HEK293 (cell line): Measurements from ENCODE around the gene SYNPR.

Experiments used
- CTCF ChIA-PET: fragments of 350-600 bp; formaldehyde crosslinking; extraction: SDS; loops from one replicate; lab custom pipeline; 2021; ENCODE audit warnings: antibody characterized with exemption; lab: Yijun Ruan, JAX
- POLR2A ChIA-PET: fragments of 300-600 bp; formaldehyde crosslinking; extraction: SDS; loops from one replicate; lab custom pipeline; 2020; ENCODE audit warnings: antibody characterized with exemption, inconsistent platforms; lab: Yijun Ruan, JAX
- H3K27ac ChIP-seq: fragments of 200-500 bp; sonication (Bioruptor generic); 2 replicates; pipeline ENCODE4 v1.5.1; 2014; ENCODE audit warnings: low read depth, low read length, control low read depth, inconsistent platforms; ENCODE audit errors: extremely low read depth
- H3K36me3 ChIP-seq, 2 experiments: fragments of 200-500 bp in 1 of 2; sonication (Bioruptor generic) in 1 of 2; 1 replicate in 1 of 2; 2 replicates in 1 of 2; pipeline ENCODE4 v1.5.1; 2014 to 2017; ENCODE audit warnings: inconsistent platforms in 2 of 2, low read length in 2 of 2; ENCODE audit not compliant: control insufficient read depth in 2 of 2, insufficient read depth in 1 of 2
- H3K4me1 ChIP-seq: fragments of 200-500 bp; sonication (Bioruptor generic); 2 replicates; pipeline ENCODE4 v1.5.1; 2014; ENCODE audit warnings: mild to moderate bottlenecking, low read length, inconsistent platforms; ENCODE audit not compliant: control insufficient read depth, insufficient read depth
- H3K4me3 ChIP-seq: 2 replicates; pipeline ENCODE4 v1.5.1; 2011; ENCODE audit warnings: low read depth, mild to moderate bottlenecking, control low read depth, low read length, moderate library complexity
- H3K9me3 ChIP-seq: fragments of 200-500 bp; sonication (Bioruptor generic); 2 replicates; pipeline ENCODE4 v1.5.1; 2014; ENCODE audit warnings: low read depth, low read length, inconsistent platforms; ENCODE audit not compliant: control insufficient read depth, insufficient read depth
- KLF10 ChIP-seq: fragments of 450-650 bp; IDR thresholded peaks from 2 replicates; pipeline ENCODE4 v1.5.1; 2018; ENCODE audit warnings: missing biosample characterization, mild to moderate bottlenecking, missing genetic modification characterization
- KLF7 ChIP-seq: fragments of 450-650 bp; formaldehyde crosslinking; IDR thresholded peaks from 2 replicates; pipeline ENCODE4 v1.5.1; 2016; ENCODE audit warnings: missing biosample characterization, missing genetic modification characterization, borderline replicate concordance
- OVOL3 ChIP-seq: fragments of 450-650 bp; formaldehyde crosslinking; IDR thresholded peaks from 2 replicates; pipeline ENCODE4 v1.5.1; 2016; ENCODE audit warnings: missing biosample characterization, missing genetic modification characterization
- RBAK ChIP-seq: fragments of 450-650 bp; formaldehyde crosslinking; IDR thresholded peaks from 2 replicates; pipeline ENCODE4 v1.5.1; 2016; ENCODE audit warnings: missing biosample characterization, missing genetic modification characterization
- WT1 ChIP-seq: fragments of 450-650 bp; formaldehyde crosslinking; IDR thresholded peaks from 2 replicates; pipeline ENCODE4 v1.5.1; 2016; ENCODE audit warnings: missing biosample characterization, missing genetic modification characterization
- ZEB2 ChIP-seq: fragments of 450-650 bp; formaldehyde crosslinking; IDR thresholded peaks from 2 replicates; pipeline ENCODE4 v1.5.1; 2016; ENCODE audit warnings: missing biosample characterization, missing genetic modification characterization
- ZNF10 ChIP-seq: fragments of 450-650 bp; formaldehyde crosslinking; IDR thresholded peaks from 2 replicates; pipeline ENCODE4 v1.5.1; 2017; ENCODE audit warnings: missing biosample characterization, missing genetic modification characterization
- ZNF133 ChIP-seq: fragments of 450-650 bp; formaldehyde crosslinking; IDR thresholded peaks from 2 replicates; pipeline ENCODE4 v1.5.1; 2016; ENCODE audit warnings: missing biosample characterization, missing genetic modification characterization
- ZNF146 ChIP-seq: fragments of 450-650 bp; formaldehyde crosslinking; IDR thresholded peaks from 2 replicates; pipeline ENCODE4 v1.5.1; 2016; ENCODE audit warnings: missing biosample characterization, missing genetic modification characterization
- ZNF24 ChIP-seq: fragments of 450-650 bp; formaldehyde crosslinking; IDR thresholded peaks from 2 replicates; pipeline ENCODE4 v1.5.1; 2016; ENCODE audit warnings: missing biosample characterization, missing genetic modification characterization
- ZNF394 ChIP-seq: fragments of 450-650 bp; formaldehyde crosslinking; IDR thresholded peaks from 2 replicates; pipeline ENCODE4 v1.5.1; 2016; ENCODE audit warnings: missing biosample characterization, missing genetic modification characterization, mild to moderate bottlenecking, moderate library complexity, borderline replicate concordance
- ZNF433 ChIP-seq: fragments of 450-650 bp; formaldehyde crosslinking; IDR thresholded peaks from 2 replicates; pipeline ENCODE4 v1.5.1; 2016; ENCODE audit warnings: missing biosample characterization, missing genetic modification characterization, low read depth
- ZNF664 ChIP-seq: fragments of 450-650 bp; formaldehyde crosslinking; IDR thresholded peaks from 2 replicates; pipeline ENCODE4 v1.5.1; 2016; ENCODE audit warnings: missing biosample characterization, missing genetic modification characterization
- ZNF747 ChIP-seq: fragments of 450-650 bp; formaldehyde crosslinking; IDR thresholded peaks from 2 replicates; pipeline ENCODE4 v1.5.1; 2016; ENCODE audit warnings: missing biosample characterization, missing genetic modification characterization
- TF ChIP-seq, protein P1 (sequence below): fragments of 450-650 bp; formaldehyde crosslinking; IDR thresholded peaks from 2 replicates; pipeline ENCODE4 v1.5.1; 2016; ENCODE audit warnings: missing biosample characterization, missing genetic modification characterization
- TF ChIP-seq, protein P2 (sequence below): fragments of 450-650 bp; formaldehyde crosslinking; IDR thresholded peaks from 2 replicates; pipeline ENCODE4 v1.5.1; 2017; ENCODE audit warnings: missing biosample characterization, mild to moderate bottlenecking, missing genetic modification characterization, moderate library complexity
- TF ChIP-seq, protein P3 (sequence below): fragments of 450-650 bp; formaldehyde crosslinking; IDR thresholded peaks from 2 replicates; pipeline ENCODE4 v1.5.1; 2016; ENCODE audit warnings: missing biosample characterization, missing genetic modification characterization
- TF ChIP-seq, protein P4 (sequence below): fragments of 450-650 bp; formaldehyde crosslinking; IDR thresholded peaks from 2 replicates; pipeline ENCODE4 v1.5.1; 2016; ENCODE audit warnings: missing biosample characterization, missing genetic modification characterization
- TF ChIP-seq, protein P5 (sequence below): fragments of 450-650 bp; formaldehyde crosslinking; IDR thresholded peaks from 2 replicates; pipeline ENCODE4 v1.5.1; 2017; ENCODE audit warnings: missing biosample characterization, missing genetic modification characterization
- TF ChIP-seq, protein P6 (sequence below): fragments of 450-650 bp; formaldehyde crosslinking; conservative IDR thresholded peaks from 2 replicates; pipeline ENCODE4 v1.5.1; 2016; ENCODE audit warnings: low read depth, missing biosample characterization, missing genetic modification characterization

The SYNPR gene

DNA sequence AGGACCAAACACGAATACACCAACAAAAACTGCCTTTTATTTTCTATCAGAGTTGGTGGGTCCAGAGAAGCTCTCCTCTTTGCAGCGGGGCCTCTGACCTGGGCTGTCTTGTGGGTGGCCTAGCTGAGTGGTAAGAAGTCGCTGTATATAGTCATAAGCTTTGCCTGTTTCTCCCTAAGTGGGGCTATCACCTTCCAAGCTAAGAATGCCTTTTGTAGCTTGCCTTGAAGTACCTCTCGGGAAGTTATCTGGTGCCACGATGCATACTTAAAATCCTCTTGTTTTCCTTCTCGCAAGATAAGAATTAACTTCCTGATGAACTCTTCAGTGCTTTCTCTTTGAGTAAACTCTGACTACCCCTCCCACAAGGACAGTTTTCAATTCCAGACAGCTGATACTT lies 178.8 kb downstream of the SYNPR start (continued):
- TF ChIP-seq, protein P1, sequence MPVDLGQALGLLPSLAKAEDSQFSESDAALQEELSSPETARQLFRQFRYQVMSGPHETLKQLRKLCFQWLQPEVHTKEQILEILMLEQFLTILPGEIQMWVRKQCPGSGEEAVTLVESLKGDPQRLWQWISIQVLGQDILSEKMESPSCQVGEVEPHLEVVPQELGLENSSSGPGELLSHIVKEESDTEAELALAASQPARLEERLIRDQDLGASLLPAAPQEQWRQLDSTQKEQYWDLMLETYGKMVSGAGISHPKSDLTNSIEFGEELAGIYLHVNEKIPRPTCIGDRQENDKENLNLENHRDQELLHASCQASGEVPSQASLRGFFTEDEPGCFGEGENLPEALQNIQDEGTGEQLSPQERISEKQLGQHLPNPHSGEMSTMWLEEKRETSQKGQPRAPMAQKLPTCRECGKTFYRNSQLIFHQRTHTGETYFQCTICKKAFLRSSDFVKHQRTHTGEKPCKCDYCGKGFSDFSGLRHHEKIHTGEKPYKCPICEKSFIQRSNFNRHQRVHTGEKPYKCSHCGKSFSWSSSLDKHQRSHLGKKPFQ (tag by site-specific recombination): no peak

DNA sequence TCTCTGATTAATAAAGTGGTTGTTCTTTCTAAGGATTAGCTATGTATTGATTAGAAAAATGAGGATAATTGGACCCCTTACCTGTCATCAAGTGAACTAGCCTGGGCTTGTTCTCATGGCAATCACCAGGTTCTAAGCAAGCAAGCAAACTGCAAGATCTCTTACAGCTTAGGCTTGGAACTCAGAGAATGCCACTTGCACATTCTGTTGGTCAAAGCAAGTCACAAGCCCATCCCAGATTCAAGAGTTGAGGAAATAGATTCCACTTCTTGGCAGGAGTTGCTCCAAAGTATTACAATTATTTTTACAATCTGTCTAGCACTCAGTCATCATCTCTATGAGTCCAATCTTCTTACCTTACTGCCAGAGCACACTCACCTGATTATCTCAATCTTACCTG lies 180.3 kb downstream of the SYNPR start:
- TF ChIP-seq, protein P2, sequence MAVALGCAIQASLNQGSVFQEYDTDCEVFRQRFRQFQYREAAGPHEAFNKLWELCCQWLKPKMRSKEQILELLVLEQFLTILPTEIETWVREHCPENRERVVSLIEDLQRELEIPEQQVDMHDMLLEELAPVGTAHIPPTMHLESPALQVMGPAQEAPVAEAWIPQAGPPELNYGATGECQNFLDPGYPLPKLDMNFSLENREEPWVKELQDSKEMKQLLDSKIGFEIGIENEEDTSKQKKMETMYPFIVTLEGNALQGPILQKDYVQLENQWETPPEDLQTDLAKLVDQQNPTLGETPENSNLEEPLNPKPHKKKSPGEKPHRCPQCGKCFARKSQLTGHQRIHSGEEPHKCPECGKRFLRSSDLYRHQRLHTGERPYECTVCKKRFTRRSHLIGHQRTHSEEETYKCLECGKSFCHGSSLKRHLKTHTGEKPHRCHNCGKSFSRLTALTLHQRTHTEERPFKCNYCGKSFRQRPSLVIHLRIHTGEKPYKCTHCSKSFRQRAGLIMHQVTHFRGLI (tag by site-specific recombination): no peak
- no peak for TF ChIP-seq ZEB2
- no peak for TF ChIP-seq ZNF24 (tag by site-specific recombination)
- no peak for TF ChIP-seq ZNF394
- TF ChIP-seq ZNF433: no peak
- TF ChIP-seq WT1 (tag by site-specific recombination): no peak
- TF ChIP-seq ZNF747 (tag by site-specific recombination): no peak
- no peak for TF ChIP-seq RBAK (tag by site-specific recombination)
- TF ChIP-seq, protein P3, sequence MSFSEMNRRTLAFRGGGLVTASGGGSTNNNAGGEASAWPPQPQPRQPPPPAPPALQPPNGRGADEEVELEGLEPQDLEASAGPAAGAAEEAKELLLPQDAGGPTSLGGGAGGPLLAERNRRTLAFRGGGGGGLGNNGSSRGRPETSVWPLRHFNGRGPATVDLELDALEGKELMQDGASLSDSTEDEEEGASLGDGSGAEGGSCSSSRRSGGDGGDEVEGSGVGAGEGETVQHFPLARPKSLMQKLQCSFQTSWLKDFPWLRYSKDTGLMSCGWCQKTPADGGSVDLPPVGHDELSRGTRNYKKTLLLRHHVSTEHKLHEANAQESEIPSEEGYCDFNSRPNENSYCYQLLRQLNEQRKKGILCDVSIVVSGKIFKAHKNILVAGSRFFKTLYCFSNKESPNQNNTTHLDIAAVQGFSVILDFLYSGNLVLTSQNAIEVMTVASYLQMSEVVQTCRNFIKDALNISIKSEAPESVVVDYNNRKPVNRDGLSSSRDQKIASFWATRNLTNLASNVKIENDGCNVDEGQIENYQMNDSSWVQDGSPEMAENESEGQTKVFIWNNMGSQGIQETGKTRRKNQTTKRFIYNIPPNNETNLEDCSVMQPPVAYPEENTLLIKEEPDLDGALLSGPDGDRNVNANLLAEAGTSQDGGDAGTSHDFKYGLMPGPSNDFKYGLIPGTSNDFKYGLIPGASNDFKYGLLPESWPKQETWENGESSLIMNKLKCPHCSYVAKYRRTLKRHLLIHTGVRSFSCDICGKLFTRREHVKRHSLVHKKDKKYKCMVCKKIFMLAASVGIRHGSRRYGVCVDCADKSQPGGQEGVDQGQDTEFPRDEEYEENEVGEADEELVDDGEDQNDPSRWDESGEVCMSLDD (tag by site-specific recombination): no peak
- no peak for TF ChIP-seq ZNF133
- no peak for TF ChIP-seq ZNF664 (tag by site-specific recombination)
- TF ChIP-seq, protein P4, sequence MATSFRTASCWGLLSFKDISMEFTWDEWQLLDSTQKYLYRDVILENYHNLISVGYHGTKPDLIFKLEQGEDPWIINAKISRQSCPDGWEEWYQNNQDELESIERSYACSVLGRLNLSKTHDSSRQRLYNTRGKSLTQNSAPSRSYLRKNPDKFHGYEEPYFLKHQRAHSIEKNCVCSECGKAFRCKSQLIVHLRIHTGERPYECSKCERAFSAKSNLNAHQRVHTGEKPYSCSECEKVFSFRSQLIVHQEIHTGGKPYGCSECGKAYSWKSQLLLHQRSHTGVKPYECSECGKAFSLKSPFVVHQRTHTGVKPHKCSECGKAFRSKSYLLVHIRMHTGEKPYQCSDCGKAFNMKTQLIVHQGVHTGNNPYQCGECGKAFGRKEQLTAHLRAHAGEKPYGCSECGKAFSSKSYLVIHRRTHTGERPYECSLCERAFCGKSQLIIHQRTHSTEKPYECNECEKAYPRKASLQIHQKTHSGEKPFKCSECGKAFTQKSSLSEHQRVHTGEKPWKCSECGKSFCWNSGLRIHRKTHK (tag by site-specific recombination): no peak
- TF ChIP-seq, all 188 proteins: peak for 0
- H3K4me1 ChIP-seq: no peaks in the 10 kb centered on the region
- CTCF ChIA-PET: no interaction called here

DNA sequence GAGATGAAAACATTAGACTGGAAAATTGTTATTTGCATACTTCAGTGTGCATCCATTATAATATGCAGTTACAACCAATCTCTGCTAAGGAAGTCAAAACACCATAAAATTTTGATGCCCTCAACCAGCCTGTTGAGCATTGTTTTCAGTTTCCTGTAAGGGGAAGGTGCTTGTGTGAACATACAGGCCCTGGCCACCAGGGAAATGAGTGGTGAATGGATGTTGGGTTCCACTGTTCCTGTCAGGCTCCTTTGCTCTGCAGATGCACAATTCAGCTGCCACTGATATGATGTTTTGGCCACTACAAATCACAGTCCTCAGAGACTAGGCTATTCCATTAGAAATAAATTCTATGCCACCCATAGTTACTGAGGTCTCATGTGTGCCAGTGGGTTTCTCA lies 184.6 kb downstream of the SYNPR start:
- Histone ChIP-seq H3K9me3 (no peaks in the 10 kb centered on the region), H3K4me1 (0 out of 2 replicates have a peak, but pooled peaks cover 2% of the 10 kb centered on the region), H3K4me3 (no peak overlapping the region), H3K27ac (no peak overlapping the region), H3K36me3 (no peaks in the 10 kb centered on the region)
- ChIA-PET CTCF (no interaction called here), POLR2A (no interaction called here)
- TF ChIP-seq, protein P5, sequence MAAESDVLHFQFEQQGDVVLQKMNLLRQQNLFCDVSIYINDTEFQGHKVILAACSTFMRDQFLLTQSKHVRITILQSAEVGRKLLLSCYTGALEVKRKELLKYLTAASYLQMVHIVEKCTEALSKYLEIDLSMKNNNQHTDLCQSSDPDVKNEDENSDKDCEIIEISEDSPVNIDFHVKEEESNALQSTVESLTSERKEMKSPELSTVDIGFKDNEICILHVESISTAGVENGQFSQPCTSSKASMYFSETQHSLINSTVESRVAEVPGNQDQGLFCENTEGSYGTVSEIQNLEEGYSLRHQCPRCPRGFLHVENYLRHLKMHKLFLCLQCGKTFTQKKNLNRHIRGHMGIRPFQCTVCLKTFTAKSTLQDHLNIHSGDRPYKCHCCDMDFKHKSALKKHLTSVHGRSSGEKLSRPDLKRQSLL (tag by site-specific recombination): no peak
- no peak for TF ChIP-seq ZNF146 (tag by site-specific recombination)
- TF ChIP-seq ZNF10 (tag by site-specific recombination): no peak
- TF ChIP-seq KLF10 (tag by site-specific recombination): no peak
- no peak for TF ChIP-seq KLF7 (tag by site-specific recombination)
- no peak for TF ChIP-seq ZNF747 (tag by site-specific recombination)
- TF ChIP-seq, protein P6, sequence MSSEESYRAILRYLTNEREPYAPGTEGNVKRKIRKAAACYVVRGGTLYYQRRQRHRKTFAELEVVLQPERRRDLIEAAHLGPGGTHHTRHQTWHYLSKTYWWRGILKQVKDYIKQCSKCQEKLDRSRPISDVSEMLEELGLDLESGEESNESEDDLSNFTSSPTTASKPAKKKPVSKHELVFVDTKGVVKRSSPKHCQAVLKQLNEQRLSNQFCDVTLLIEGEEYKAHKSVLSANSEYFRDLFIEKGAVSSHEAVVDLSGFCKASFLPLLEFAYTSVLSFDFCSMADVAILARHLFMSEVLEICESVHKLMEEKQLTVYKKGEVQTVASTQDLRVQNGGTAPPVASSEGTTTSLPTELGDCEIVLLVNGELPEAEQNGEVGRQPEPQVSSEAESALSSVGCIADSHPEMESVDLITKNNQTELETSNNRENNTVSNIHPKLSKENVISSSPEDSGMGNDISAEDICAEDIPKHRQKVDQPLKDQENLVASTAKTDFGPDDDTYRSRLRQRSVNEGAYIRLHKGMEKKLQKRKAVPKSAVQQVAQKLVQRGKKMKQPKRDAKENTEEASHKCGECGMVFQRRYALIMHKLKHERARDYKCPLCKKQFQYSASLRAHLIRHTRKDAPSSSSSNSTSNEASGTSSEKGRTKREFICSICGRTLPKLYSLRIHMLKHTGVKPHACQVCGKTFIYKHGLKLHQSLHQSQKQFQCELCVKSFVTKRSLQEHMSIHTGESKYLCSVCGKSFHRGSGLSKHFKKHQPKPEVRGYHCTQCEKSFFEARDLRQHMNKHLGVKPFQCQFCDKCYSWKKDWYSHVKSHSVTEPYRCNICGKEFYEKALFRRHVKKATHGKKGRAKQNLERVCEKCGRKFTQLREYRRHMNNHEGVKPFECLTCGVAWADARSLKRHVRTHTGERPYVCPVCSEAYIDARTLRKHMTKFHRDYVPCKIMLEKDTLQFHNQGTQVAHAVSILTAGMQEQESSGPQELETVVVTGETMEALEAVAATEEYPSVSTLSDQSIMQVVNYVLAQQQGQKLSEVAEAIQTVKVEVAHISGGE (tag by site-specific recombination): no peak
- TF ChIP-seq OVOL3: no peak
- TF ChIP-seq, protein P2 (tag by site-specific recombination): no peak
- no peak for TF ChIP-seq ZNF433

More for the DNA sequence above, 180.3 kb downstream of the SYNPR start:
- POLR2A ChIA-PET: no interaction called here
- Histone ChIP-seq H3K27ac (no peak overlapping the region), H3K4me3 (no peak overlapping the region), H3K36me3 (no peaks in the 10 kb centered on the region), H3K9me3 (no peaks in the 10 kb centered on the region)
